GM12891 (cell line): ENCODE data around the gene ZNRF1.

Source experiments
- DNase-seq: peaks from one replicate; pipeline ENCODE4 v3.0.0; 2011; ENCODE audit warnings: low spot score; ENCODE audit not compliant: insufficient read length
- FAIRE-seq: peaks from 2 replicates; lab custom pipeline; 2011; peaks lifted over from hg19 to GRCh38; lab: Jason Lieb, UNC
- PAX5 ChIP-seq: IDR thresholded peaks from 2 replicates; pipeline ENCODE4 v1.6.1; 2011; ENCODE audit warnings: low read length, moderate library complexity, mild to moderate bottlenecking; ENCODE audit not compliant: insufficient read depth, severe bottlenecking
- POLR2A ChIP-seq: IDR thresholded peaks from 2 replicates; pipeline ENCODE4 v1.6.1; 2011; ENCODE audit warnings: low read depth, low read length, control low read depth
- POLR2AphosphoS5 ChIP-seq: IDR thresholded peaks from 2 replicates; pipeline ENCODE4 v1.6.1; 2011; ENCODE audit warnings: low read depth, low read length, control low read depth
- POU2F2 ChIP-seq: IDR thresholded peaks from 2 replicates; pipeline ENCODE4 v1.6.1; 2011; ENCODE audit warnings: low read depth, mild to moderate bottlenecking, control low read depth, low read length, moderate library complexity
- SPI1 ChIP-seq: IDR thresholded peaks from 2 replicates; pipeline ENCODE4 v1.6.1; 2011; ENCODE audit warnings: low read depth, low read length, control low read depth
- TAF1 ChIP-seq: IDR thresholded peaks from 2 replicates; pipeline ENCODE4 v1.6.1; 2011; ENCODE audit warnings: low read depth, low read length, control low read depth

Gene ZNRF1

GRCh38 chr16:75110637-75111513 is 112.1 kb downstream of the ZNRF1 start:
- DNase-seq (peak; percentile 90), FAIRE-seq (peak; percentile 96)
- TF ChIP-seq PAX5 = no peak
- TF ChIP-seq POLR2AphosphoS5 = no peak
- peak; percentile 26 for TF ChIP-seq POU2F2

DNA sequence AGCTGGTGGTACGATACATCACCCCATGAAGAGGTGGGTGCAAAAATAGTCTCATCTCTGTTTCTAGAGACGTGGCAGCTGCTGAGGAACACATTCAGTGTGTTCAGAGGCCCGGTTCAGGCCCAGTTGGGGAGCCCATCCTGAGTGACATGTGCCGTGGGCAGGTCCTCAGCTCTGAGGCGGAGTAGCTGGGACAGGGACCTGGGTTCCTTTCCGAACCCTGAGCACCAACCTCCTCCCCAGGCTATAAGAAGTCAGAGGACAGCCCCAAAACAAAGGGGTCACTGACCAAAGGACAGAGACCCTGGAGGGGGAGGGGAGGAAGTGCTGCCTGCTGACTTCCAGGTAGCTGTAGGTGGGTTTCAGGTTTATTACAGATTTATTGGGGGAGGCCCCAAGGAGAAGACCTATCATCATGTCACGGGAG is 112.7 kb downstream of the ZNRF1 start:
- FAIRE-seq (no peak), DNase-seq (no peak)
- TF ChIP-seq TAF1 = no peak
- no peak for TF ChIP-seq POLR2A
- no peak; the same call in 1 of the 2 replicates for TF ChIP-seq POU2F2
- no peak for TF ChIP-seq SPI1
- no peak for TF ChIP-seq PAX5
- TF ChIP-seq POLR2AphosphoS5 = no peak

GRCh38 chr16:75111961-75112733 is 113.3 kb downstream of the ZNRF1 start:
- DNase-seq = no peak
- FAIRE-seq = no peak
- TF ChIP-seq POLR2A = no peak
- TF ChIP-seq SPI1 = no peak
- no peak for TF ChIP-seq PAX5
- no peak for TF ChIP-seq POU2F2
- no peak for TF ChIP-seq TAF1
- no peak for TF ChIP-seq POLR2AphosphoS5

DNA sequence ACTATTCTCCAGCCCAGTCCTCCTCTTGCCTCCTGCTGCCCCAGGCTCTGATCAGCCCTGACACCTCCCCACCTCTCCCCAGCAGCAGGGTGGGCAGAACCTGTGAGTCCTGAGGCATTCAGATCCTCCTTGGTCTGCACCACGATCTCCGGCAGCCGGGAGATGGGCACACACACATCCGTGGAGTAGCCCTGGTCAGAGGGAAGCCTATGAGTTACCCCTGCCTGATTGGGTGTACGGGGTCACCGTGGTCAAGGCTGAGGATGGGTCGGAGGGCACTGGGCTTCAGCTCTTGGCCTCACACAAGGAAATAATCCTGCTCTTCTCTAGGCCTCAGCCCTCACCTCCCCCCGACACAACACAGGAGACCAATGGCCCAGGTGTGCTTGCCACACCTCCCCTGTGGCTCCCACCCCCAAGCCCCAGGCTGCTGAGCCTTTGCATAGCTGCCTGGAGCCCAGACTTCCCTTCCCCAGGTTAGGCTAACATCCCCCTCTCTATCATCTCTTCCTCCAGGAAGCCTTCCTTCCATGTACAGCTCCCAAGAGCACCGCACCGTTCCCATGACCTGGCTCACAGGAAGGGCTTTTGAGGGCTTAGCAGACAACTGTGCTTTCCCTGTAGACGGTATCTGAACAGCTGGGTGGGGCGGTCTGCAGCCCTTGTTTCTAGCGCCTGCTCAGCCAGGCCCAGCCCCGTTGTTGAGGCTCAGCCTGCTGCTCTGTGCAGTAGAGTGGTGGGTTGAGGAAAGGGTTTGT is 114.1 kb downstream of the ZNRF1 start:
- no peak for DNase-seq
- no peak for FAIRE-seq

GRCh38 chr16:75113541-75114121 is 114.8 kb downstream of the ZNRF1 start:
- DNase-seq (no peak), FAIRE-seq (no peak)
- TF ChIP-seq POU2F2 = no peak
- TF ChIP-seq PAX5 = no peak
- no peak for TF ChIP-seq POLR2AphosphoS5
- TF ChIP-seq TAF1 = no peak
- no peak for TF ChIP-seq SPI1
- no peak for TF ChIP-seq POLR2A

More for the DNA sequence above, 114.1 kb downstream of the ZNRF1 start:
- TF ChIP-seq POU2F2 (no peak), SPI1 (no peak), POLR2A (no peak), PAX5 (no peak), POLR2AphosphoS5 (no peak), TAF1 (no peak)

DNA sequence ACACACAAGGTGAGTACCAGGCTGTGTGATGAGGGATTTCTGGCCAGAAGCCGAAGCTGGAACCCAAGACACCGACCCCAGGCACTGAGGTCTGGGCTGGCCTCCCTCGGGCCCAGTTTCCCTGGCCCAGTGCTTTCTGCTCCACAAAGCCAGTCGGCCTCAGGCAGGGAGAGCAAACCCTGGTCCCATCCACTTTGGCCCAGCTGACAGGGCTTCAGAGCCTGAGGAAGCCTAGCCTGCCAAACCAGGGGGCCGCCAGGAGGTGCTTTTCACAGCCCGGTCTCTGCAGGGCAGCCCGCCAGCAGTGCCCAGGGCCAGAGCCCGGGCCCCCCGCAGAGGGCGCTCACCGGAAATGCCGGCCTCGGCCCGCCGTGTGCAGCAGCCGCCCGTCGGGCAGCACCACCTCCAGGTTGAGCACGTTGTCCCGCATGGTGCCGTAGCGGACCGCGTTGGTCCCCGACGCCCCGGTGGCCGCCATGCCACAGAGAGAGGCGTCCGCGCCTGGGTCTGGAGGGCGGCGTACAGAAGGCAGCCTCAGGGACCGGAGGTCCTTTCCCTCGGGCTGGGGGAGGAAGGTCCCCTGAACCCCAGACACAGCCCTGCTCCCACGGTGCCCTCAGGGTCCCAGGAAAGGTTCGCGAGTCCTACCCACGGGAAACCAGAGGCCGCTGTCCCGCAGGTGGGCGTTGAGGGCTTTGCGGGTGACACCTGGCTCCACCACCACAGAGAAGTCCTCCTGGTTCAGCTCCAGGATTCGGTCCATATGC is 115.5 kb downstream of the ZNRF1 start:
- DNase-seq = no peak
- TF ChIP-seq POU2F2 = no peak
- no peak for TF ChIP-seq TAF1
- no peak for TF ChIP-seq POLR2AphosphoS5
- TF ChIP-seq SPI1 = no peak
- no peak for TF ChIP-seq POLR2A
- TF ChIP-seq PAX5 = no peak
- no peak for FAIRE-seq

DNA sequence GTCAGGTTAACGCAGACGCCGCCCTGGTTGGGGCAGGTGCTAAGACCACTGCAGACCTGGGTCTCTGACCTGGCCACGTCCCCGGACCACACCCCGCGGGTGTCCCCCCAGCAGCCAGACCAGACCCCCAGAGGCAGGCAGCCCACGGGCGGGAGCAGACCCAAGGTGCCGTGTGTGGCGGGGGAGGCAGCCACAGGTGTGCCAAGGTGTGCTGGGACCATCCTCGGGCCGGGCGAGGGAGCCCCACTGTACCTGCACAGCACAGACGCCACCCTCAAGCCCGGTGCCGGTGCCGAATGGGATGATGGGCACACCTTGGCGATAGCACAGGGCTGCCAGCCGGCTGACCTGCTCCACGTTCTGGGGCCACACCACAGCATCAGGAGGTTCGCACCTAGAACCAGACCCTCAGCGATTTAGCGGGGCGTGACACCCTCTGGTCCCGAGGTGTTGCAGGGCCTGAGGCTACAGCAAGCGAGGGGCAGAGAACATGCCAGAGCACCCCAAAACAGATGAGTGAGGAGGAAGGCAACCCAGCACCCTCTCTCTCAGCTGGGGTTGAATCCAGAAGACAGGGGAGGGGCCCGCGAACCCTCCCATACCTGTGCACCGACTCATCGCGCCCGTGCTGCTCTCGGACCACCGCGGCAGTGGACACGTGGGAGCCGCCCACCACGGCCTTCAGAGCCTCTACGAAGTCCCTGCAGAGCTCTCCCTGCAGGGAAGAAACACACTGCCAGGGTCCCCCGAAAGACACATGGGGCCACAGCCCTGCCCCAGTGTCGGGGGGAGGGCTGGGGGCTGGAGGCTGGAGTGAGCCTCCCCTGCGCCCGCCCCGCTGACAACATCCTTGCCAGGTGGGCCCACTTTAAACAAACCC is 116.4 kb downstream of the ZNRF1 start:
- FAIRE-seq (no peak), DNase-seq (no peak)
- TF ChIP-seq POLR2A = no peak
- no peak for TF ChIP-seq POU2F2
- no peak for TF ChIP-seq TAF1
- no peak for TF ChIP-seq PAX5
- TF ChIP-seq POLR2AphosphoS5 = no peak
